ENCODE results near the gene SHISA6. TPM values are rescaled to one million over a fixed set of nuclear protein-coding genes. Genes with fewer than 3 reads are reported as not detected.

SHISA6 gene
- 1.2 to 2.2 TPM (median 1.3 TPM) in 3 replicates for polyA plus RNA-seq
- 0.26 TPM for polyA plus RNA-seq (2011; ENCODE audit: low read depth)
- 0.61 and 1.3 TPM in 2 replicates for polyA plus RNA-seq (2011; cell fraction: cytosol; rRNA removed)
- polyA plus RNA-seq (2011; cell fraction: nucleus; rRNA removed): 0.97 and 1.1 TPM in 2 replicates
- polyA plus RNA-seq (2012; ENCODE audit: low replicate concordance): 0.54 and 1.1 TPM in 2 replicates
- polyA minus RNA-seq: 0.75 to 4.0 TPM (median 1.1 TPM) in 3 replicates
- 1.2 TPM for polyA minus RNA-seq (2011; cell fraction: cytosol; rRNA and poly(A)+ RNA removed)
- 1.2 and 1.3 TPM in 2 replicates for polyA minus RNA-seq (2011; cell fraction: nucleus; rRNA and poly(A)+ RNA removed)

DNA sequence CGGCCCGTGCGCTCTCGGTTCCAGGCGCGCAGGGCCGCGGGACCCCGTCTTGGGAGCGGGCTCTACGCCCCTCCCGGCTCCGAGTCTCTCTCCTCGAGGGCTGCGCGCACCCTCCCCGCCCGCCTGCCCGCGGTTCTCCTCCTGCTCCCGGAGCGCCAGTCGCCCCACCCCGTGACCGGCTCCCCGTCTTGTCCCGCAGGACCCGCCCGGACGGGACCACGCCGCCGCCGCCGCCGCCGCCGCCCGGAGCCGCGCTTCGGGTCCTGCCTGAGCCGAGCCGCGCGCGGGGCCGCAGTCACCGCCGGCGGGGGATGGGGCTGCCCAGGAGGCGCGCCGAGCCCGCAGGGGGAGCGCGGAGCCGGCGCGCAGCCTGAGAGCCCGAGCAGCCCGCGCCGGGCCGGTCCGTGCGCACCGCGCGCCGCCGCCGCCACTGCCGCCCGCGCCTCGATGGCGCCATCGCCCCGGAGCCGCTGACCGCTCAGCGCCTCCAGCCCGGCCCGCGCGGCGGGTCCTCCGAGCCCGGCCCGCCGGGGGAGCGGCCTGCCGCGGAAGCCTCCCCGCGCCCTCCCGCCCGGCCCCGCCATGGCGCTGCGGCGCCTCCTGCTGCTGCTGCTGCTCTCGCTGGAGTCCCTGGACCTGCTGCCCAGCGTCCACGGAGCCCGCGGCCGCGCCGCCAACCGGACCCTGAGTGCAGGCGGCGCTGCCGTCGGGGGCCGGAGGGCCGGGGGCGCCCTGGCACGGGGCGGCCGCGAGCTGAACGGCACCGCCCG lies at the start of gene SHISA6:
Gene SHISA6, plus strand, starts transcription at position 373 of the 770 bp plus-strand sequence.
- Histone ChIP-seq H2AFZ (ENCODE audit: control insufficient read depth, low read length) (peak within 1 kb of the TSS; percentile 49), H3K79me2 (ENCODE audit: control insufficient read depth, insufficient read depth, low read length) (no peaks in the 10 kb centered on the region), H3K27ac (ENCODE audit: control insufficient read depth, insufficient read depth, low read length) (no peak within 1 kb of the TSS), H3K36me3 (ENCODE audit: control insufficient read depth in 2 of 2, extremely low read depth in 1 of 2, insufficient read depth in 2 of 2, low read length in 2 of 2) (no peaks in the 10 kb centered on the region), H3K9me1 (ENCODE audit: control insufficient read depth, extremely low read depth, insufficient read depth, low read length) (no peaks in the 10 kb centered on the region), H3K4me2 (ENCODE audit: control insufficient read depth, extremely low read depth, insufficient read depth, low read depth, low read length) (peak within 1 kb of the TSS; percentile 63), H3K4me3 (ENCODE audit: control insufficient read depth in 2 of 3, extremely low read depth in 1 of 3, insufficient read depth in 2 of 3, low read depth in 1 of 3, low read length in 3 of 3) (peak within 1 kb of the TSS; percentile 32 to 58 (median 54)), H3K27me3 (ENCODE audit: control insufficient read depth, extremely low read depth, insufficient read depth, low read length) (peaks cover 4% of the 10 kb centered on the region), H3K4me1 (ENCODE audit: control insufficient read depth, extremely low read depth, insufficient read depth, low read length) (peaks cover 46% of the 10 kb centered on the region), H3K9ac (ENCODE audit: control insufficient read depth, extremely low read depth, insufficient read depth, low read length) (peak within 1 kb of the TSS; percentile 54), H3K9me3 (ENCODE audit: control insufficient read depth, low read depth, low read length) (no peaks in the 10 kb centered on the region), H4K20me1 (ENCODE audit: control insufficient read depth, extremely low read depth, insufficient read depth, low read length) (no peaks in the 10 kb centered on the region)
- dilution Hi-C loops (cut with MboI; ENCODE audit: extremely low pct_ligation_motif_present, low sequenced_read_pairs): no loop called here
- TF ChIP-seq EZH2 (IDR thresholded peaks at IDR 0.05; ENCODE audit: low read length): no peak
- TF ChIP-seq, protein P1, sequence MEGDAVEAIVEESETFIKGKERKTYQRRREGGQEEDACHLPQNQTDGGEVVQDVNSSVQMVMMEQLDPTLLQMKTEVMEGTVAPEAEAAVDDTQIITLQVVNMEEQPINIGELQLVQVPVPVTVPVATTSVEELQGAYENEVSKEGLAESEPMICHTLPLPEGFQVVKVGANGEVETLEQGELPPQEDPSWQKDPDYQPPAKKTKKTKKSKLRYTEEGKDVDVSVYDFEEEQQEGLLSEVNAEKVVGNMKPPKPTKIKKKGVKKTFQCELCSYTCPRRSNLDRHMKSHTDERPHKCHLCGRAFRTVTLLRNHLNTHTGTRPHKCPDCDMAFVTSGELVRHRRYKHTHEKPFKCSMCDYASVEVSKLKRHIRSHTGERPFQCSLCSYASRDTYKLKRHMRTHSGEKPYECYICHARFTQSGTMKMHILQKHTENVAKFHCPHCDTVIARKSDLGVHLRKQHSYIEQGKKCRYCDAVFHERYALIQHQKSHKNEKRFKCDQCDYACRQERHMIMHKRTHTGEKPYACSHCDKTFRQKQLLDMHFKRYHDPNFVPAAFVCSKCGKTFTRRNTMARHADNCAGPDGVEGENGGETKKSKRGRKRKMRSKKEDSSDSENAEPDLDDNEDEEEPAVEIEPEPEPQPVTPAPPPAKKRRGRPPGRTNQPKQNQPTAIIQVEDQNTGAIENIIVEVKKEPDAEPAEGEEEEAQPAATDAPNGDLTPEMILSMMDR (optimal IDR thresholded peaks at IDR 0.05 in 1 of 3, IDR thresholded peaks at IDR 0.05 in 1 of 3, conservative IDR thresholded peaks at IDR 0.05 in 1 of 3; ENCODE audit: extremely low read depth in 1 of 3, insufficient read depth in 2 of 3, low read length in 3 of 3): peak in 1 of 3 experiments; percentile 29
- no peak for FAIRE-seq
- DNase-seq (ENCODE audit: low read depth, low spot score): no peak

DNA sequence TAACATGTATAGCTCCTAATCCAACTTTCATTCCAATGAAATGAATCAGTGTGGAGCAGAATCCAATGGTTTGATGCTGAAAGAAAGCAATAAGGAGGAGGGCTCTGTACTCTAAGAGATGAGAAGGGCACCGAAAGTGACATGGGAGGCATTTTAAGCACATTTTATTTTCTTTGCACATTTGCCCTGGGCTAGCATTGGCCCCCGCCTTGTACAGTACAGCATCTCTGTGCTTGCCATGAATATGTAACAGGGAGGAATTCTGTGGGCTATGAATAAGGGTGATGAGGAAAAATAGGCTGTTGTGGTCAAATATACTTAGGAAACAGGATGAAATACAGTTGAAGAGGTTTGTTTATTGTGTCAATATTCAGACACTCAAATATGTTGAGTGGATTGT lies 45.2 kb upstream of the SHISA6 start:
- DNase-seq (ENCODE audit: low read depth, low spot score) (no peak), FAIRE-seq (no peak)
- Histone ChIP-seq H3K79me2 (ENCODE audit: control insufficient read depth, insufficient read depth, low read length) (no peaks in the 10 kb centered on the region), H3K4me3 (ENCODE audit: control insufficient read depth in 2 of 3, extremely low read depth in 1 of 3, insufficient read depth in 2 of 3, low read depth in 1 of 3, low read length in 3 of 3) (no peak overlapping the region), H3K9ac (ENCODE audit: control insufficient read depth, extremely low read depth, insufficient read depth, low read length) (no peak overlapping the region), H3K9me1 (ENCODE audit: control insufficient read depth, extremely low read depth, insufficient read depth, low read length) (no peaks in the 10 kb centered on the region), H3K27me3 (ENCODE audit: control insufficient read depth, extremely low read depth, insufficient read depth, low read length) (no peaks in the 10 kb centered on the region), H3K9me3 (ENCODE audit: control insufficient read depth, low read depth, low read length) (no peaks in the 10 kb centered on the region), H3K36me3 (ENCODE audit: control insufficient read depth in 2 of 2, extremely low read depth in 1 of 2, insufficient read depth in 2 of 2, low read length in 2 of 2) (no peaks in the 10 kb centered on the region), H3K4me1 (ENCODE audit: control insufficient read depth, extremely low read depth, insufficient read depth, low read length) (no peaks in the 10 kb centered on the region), H3K4me2 (ENCODE audit: control insufficient read depth, extremely low read depth, insufficient read depth, low read depth, low read length) (no peak overlapping the region), H4K20me1 (ENCODE audit: control insufficient read depth, extremely low read depth, insufficient read depth, low read length) (no peaks in the 10 kb centered on the region), H3K27ac (ENCODE audit: control insufficient read depth, insufficient read depth, low read length) (no peak overlapping the region), H2AFZ (ENCODE audit: control insufficient read depth, low read length) (no peak overlapping the region)
- TF ChIP-seq, protein P1 (optimal IDR thresholded peaks at IDR 0.05 in 1 of 3, IDR thresholded peaks at IDR 0.05 in 1 of 3, conservative IDR thresholded peaks at IDR 0.05 in 1 of 3; ENCODE audit: extremely low read depth in 1 of 3, insufficient read depth in 2 of 3, low read length in 3 of 3): no peak
- TF ChIP-seq EZH2 (IDR thresholded peaks at IDR 0.05; ENCODE audit: low read length): no peak
- dilution Hi-C loops (cut with MboI; ENCODE audit: extremely low pct_ligation_motif_present, low sequenced_read_pairs): no loop called here
